ENCODE measurements around the gene ZNF575. TPM values are rescaled to one million over a fixed set of nuclear protein-coding genes. Genes with fewer than 3 reads are reported as not detected.
"Not testable (repeated sequence)": the region's sequence is repeated elsewhere in the genome, so short reads cannot be mapped to it uniquely, and the experiment has no call there.

Gene ZNF575
- total and polyA plus RNA-seq, 2 donors (not counting 3 experiments of a cell fraction or from before 2014, with no cell fraction given), result 0.57 to 3.0 TPM

GRCh38 chr19:43511324-43511723 lies 21.7 kb upstream of the ZNF575 start:
- no peaks in the 10 kb centered on the region for H3K79me2 ChIP-seq (ENCODE audit: control insufficient read depth, insufficient read depth, low read length)
- H3K9me3 ChIP-seq (replicated peaks; ENCODE audit: control insufficient read depth, insufficient read depth, low read length), result no peaks in the 10 kb centered on the region
- intact Hi-C loops (cut with micrococcal nuclease), result no loop called here
- no peak overlapping the region for H3K4me2 ChIP-seq (ENCODE audit: insufficient read depth, low read length)
- no peak overlapping the region for H2AFZ ChIP-seq (ENCODE audit: low read depth, low read length)
- DNase-seq (ENCODE audit: low read depth, low spot score) (no peak), FAIRE-seq (no peak)
- ChIA-PET CTCF (interaction anchor here (0.9 to 4.3 kb wide), 4 partner anchors 8 to 79 kb away, joined by 3 to 26 read pairs (median 5); no protein-coding TSS in a partner anchor), POLR2A (no interaction called here)
- BruUV-seq (replicated peaks), result no TSS peak
- H3K9ac ChIP-seq (replicated peaks; ENCODE audit: extremely low read depth, insufficient read depth, low read length), result no peak overlapping the region
- H3K27me3 ChIP-seq (ENCODE audit: control insufficient read depth in 2 of 2, insufficient read depth in 2 of 2, low read length in 2 of 2), result no peaks in the 10 kb centered on the region
- dilution Hi-C loops (cut with MboI; ENCODE audit: extremely low pct_ligation_motif_present, low sequenced_read_pairs), result no loop called here
- no peaks in the 10 kb centered on the region for H4K20me1 ChIP-seq (replicated peaks; ENCODE audit: control insufficient read depth, extremely low read depth, insufficient read depth, low read length)
- H3K36me3 ChIP-seq (ENCODE audit: control insufficient read depth in 2 of 2, extremely low read depth in 1 of 2, insufficient read depth in 2 of 2, low read length in 2 of 2), result peaks cover 0 to 11% of the 10 kb centered on the region in 2 experiments
- TF ChIP-seq MAX (IDR thresholded peaks at IDR 0.05; ENCODE audit: insufficient read depth, insufficient read length) (no peak), EZH2 (IDR thresholded peaks at IDR 0.05; ENCODE audit: borderline replicate concordance, low read depth, low read length, severe bottlenecking) (no peak), MYC (IDR thresholded peaks at IDR 0.05; ENCODE audit: low read depth, low read length) (no peak), POLR2AphosphoS5 (IDR thresholded peaks at IDR 0.05; ENCODE audit: insufficient read depth, low read depth, low read length) (no peak), GATA2 (IDR thresholded peaks at IDR 0.05; ENCODE audit: insufficient read depth, insufficient read length, low read depth, low read length) (no peak), POLR2A (IDR thresholded peaks at IDR 0.05; ENCODE audit: low read depth, low read length) (no peak), FOS (IDR thresholded peaks at IDR 0.05; ENCODE audit: borderline replicate concordance, insufficient read depth, low read length) (no peak)
- H3K27ac ChIP-seq (ENCODE audit: insufficient read depth, low read depth, low read length), result no peak overlapping the region
- H3K9me1 ChIP-seq (replicated peaks; ENCODE audit: control insufficient read depth, extremely low read depth, insufficient read depth, low read length), result no peaks in the 10 kb centered on the region
- no peak overlapping the region for H3K4me3 ChIP-seq (replicated peaks in 1 of 3; ENCODE audit: insufficient read depth in 1 of 3, low read depth in 1 of 3, low read length in 3 of 3)
- H3K4me1 ChIP-seq (ENCODE audit: control insufficient read depth, extremely low read depth, insufficient read depth, low read length), result no peaks in the 10 kb centered on the region

- H3K4me2 ChIP-seq (ENCODE audit: insufficient read depth, low read length); H3K9me3 ChIP-seq (replicated peaks; ENCODE audit: control insufficient read depth, insufficient read depth, low read length); H3K4me3 ChIP-seq (replicated peaks in 1 of 3; ENCODE audit: insufficient read depth in 1 of 3, low read depth in 1 of 3, low read length in 3 of 3); H3K4me1 ChIP-seq (ENCODE audit: control insufficient read depth, extremely low read depth, insufficient read depth, low read length); BruUV-seq (replicated peaks); CTCF ChIA-PET; H4K20me1 ChIP-seq (replicated peaks; ENCODE audit: control insufficient read depth, extremely low read depth, insufficient read depth, low read length); H3K9me1 ChIP-seq (replicated peaks; ENCODE audit: control insufficient read depth, extremely low read depth, insufficient read depth, low read length); DNase-seq (ENCODE audit: low read depth, low spot score); H3K79me2 ChIP-seq (ENCODE audit: control insufficient read depth, insufficient read depth, low read length); dilution Hi-C loops (cut with MboI; ENCODE audit: extremely low pct_ligation_motif_present, low sequenced_read_pairs); H3K27me3 ChIP-seq (ENCODE audit: control insufficient read depth in 2 of 2, insufficient read depth in 2 of 2, low read length in 2 of 2); H3K9ac ChIP-seq (replicated peaks; ENCODE audit: extremely low read depth, insufficient read depth, low read length); H2AFZ ChIP-seq (ENCODE audit: low read depth, low read length); intact Hi-C loops (cut with micrococcal nuclease); H3K27ac ChIP-seq (ENCODE audit: insufficient read depth, low read depth, low read length); FAIRE-seq; POLR2A ChIA-PET: not testable (repeated sequence)
- H3K36me3 ChIP-seq (ENCODE audit: control insufficient read depth in 2 of 2, extremely low read depth in 1 of 2, insufficient read depth in 2 of 2, low read length in 2 of 2), result peaks cover 0 to 11% of the 10 kb centered on the region in 2 experiments
Measured at GRCh38 chr19:43512399-43512798, 20.6 kb upstream of the ZNF575 start.

Data from endothelial cell of umbilical vein (primary cell).